Inferior parietal cortex (tissue), 1 donor: ENCODE measurements around the gene PYHIN1.
A peak's percentile ranks its signal among the peaks of the same experiment; 100 is the strongest.
"Not testable (repeated sequence)": the region's sequence is repeated elsewhere in the genome, so short reads cannot be mapped to it uniquely, and the experiment has no call there.

Experiments
- DNase-seq: peaks from one replicate; pipeline ENCODE4 v3.0.0-alpha.2; 2016; ENCODE audit errors: extremely low spot score

Gene PYHIN1

DNA sequence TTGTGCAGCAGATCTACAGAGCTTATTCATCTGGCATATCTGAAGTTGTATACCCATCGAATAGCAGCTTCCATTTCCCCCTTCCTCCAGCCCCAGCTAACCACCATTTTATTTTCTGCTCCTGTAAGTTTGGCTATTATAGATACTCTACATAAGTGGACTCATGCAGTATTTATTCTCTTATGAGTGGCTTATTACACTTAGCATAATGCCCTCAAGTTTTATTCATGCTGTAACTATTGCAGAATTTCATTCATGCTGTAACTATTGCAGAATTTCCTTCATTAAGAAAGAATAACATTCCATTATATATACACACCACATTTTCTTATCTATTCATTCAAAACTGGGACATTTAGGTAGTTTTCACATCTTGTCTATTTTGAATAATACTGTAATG lies 47.9 kb downstream of the PYHIN1 start:
- no peak for DNase-seq

DNA sequence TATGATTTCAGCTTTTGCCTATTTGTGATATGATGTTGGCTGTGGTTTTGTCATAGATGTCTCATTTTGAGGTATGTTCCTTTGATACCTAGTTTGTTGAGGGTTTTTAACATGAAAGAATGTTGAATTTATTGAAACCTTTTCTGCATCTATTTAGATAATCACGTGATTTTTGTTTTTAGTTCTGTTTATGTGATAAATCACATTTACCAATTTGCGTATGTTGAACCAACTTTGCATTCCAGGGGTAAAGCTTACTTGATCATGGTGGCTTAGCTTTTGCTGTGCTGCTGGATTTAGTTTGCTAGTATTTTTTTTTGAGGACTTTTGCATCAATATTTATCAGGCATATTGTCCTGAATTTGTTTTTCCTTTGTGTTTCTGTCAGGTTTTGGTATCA lies 51.9 kb downstream of the PYHIN1 start:
- DNase-seq = no peak

GRCh38 chr1:158984386-158984785 lies 53.0 kb downstream of the PYHIN1 start:
- no peak for DNase-seq

GRCh38 chr1:158989424-158989823 lies 58.1 kb downstream of the PYHIN1 start:
- no peak for DNase-seq

- no peak for DNase-seq
Observed at GRCh38 chr1:158992787-158993312, 61.5 kb downstream of the PYHIN1 start.

DNA sequence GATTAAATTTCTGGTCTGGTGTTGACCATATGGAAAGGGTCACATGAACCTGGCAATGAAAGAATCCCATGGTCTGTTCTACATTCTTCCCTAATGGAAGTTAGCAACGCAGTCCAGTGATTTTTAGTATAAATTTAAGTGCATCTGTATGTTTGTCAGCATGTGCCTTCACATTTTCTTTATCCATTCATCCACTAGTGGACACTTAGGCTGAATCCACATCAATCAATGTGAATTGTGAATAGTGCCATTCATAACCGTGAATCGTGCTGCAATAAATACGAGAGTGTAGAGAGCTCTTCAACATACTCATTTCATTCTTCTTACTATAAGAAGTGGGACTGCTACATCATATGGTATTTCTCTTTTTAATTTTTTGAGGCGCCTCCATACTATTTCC lies 65.6 kb downstream of the PYHIN1 start:
- no peak for DNase-seq

DNA sequence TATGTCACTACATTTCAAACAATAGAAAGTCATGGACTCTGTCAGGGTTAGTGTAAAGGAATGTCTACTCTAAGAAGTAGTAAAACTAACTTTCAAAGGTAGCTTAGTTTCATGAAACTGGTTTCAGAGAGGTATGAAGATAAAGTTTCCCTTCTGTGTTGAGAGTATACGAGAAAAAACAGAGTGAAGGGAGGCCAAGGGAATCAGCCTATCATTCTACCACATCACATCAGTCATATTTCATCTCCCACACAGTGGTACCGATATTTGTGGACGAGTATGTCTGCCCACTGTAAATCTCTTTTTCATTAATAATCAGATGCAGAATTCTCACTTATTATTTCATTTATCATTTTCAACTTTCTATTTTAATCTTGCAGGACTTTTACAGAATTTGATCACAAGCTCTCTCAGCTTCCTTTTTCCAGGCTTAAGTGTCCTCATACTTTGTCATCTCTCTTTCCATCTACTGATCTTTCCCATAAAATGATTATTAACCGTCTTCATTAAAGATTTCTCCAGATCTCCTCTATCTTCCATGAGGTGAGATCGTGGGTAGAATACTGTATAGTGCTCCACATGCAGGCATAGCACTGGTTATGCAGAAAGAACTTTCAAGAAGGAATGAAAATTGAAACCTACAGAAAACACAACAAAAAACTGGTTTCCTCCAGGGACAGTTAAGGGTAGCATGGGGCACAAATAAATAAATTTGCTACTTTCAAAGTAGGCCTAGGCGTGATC lies 66.9 kb downstream of the PYHIN1 start:
- no peak for DNase-seq

DNA sequence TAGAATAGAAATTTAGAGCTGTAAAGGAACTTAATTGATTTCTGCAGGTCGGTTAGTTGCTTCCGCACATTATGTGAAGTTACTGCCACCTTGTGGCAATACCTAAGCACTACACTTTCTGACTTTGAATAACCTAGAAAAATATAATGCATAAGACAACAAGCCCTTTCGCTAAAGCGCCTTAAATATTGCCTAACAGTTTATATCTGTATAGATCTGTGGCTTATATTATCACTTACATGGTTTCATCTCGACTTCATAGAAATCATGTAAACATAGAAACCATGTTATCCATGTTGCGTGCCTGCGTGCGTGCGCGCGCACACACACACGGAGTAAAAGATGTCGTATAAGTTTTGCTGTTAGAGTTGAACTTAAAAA lies 67.4 kb downstream of the PYHIN1 start:
- peak; percentile 93 for DNase-seq

DNA sequence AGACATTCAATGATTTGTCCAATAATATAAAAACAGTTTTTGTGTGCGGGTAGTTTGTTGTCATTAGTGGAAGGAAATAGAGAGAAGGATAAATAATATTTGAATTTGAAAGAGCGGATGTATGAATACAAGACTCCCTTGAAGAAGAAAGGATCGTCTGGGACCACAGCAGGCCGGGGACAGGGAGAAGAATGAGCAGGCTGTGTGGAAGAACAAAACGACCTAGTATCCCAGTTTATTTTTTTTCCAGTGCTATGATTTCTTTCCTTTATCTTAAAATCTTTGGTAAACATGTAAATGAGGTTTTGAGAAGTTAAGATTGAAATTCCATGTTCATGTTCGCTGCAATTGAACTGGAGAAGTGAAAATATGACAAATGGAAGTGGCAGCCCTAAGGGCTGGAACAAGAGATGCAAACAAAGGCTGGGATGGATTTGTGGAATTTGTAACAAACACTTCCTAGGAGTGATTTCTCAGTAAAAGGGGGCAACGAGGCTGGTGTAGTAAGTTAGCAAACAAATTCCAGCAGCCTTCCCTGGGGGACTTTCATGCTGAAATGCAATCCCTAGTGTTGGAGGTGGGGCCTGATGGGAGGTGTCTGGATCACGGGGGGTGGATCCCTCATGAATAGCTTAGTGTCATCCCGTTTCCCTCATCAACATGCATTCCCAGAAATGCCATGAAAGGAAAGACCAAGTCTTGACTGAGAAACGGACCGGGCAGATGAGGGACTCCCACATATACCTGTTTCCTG lies 68.1 kb downstream of the PYHIN1 start:
- DNase-seq = peak; percentile 77

DNA sequence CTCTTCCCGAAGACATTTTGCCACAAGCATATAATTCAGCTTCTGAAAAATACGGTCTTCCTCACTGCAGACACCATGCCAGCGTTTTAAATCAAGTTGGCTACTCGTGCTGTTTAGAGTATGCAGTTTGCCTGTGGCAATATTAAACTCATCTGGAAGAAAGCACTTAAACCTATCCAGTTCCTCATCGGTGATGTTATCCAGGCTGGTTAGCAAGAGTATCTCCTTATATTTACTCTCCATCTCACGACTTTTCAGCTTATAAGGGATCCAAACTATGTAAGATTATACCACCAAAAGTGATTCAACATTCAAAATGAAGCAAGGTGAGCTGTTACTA lies 68.7 kb downstream of the PYHIN1 start:
- no peak for DNase-seq

GRCh38 chr1:159000625-159001024 lies 69.3 kb downstream of the PYHIN1 start:
- peak; percentile 73 for DNase-seq

GRCh38 chr1:159005161-159005560 lies 73.8 kb downstream of the PYHIN1 start:
- DNase-seq = no peak

GRCh38 chr1:159005676-159006075 lies 74.3 kb downstream of the PYHIN1 start:
- DNase-seq = no peak

DNA sequence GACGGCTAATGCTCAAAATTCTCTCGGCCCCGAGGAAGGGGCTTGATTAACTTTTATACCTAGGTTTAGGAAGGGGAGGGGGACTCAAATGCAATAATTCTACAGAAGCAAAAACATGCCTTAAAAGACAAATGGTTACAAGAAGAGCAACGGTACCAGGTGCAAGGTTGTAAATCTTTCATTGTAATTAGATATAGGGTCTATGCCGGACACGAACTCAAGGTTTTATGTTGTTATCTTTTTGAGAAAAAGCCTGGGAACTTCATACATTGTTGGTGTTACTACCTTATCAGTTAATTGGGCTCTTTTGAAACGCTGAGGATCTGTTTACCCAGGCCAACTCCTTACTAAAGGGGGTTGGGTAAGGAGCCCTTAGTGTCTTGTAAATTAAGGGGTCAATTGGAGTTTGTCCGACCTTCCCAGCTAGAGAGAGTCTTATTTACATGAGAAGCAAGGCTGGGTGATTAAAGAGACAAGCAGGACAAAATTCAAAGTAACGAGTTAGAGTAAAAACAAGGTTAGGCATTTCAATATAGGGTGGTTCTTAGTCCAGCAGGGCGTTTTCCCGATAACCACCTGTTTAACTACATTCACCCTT lies 75.0 kb downstream of the PYHIN1 start:
- not testable (repeated sequence) for DNase-seq

DNA sequence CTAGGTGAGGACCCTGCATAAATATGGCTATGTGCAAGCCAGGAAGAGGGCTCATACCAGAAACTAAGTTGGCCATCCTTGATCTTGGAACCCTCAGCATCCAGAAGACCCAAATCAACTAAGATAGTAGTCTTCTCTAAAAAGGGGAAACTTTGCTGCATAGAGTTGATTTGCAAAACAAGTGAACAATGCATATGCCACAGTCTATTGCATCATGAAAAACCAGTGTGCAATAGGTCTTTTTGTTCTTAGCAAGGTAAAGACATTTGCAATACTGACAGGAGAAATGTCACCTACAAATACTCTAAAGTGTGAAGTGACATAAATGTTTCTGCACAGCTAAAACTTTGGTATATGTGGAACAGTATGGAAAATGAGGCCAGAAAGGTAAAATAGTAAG lies 76.4 kb downstream of the PYHIN1 start:
- DNase-seq = no peak

- DNase-seq = no peak
Observed at GRCh38 chr1:159008744-159009188, 77.4 kb downstream of the PYHIN1 start.

GRCh38 chr1:159009287-159009686 lies 77.9 kb downstream of the PYHIN1 start:
- DNase-seq = no peak

GRCh38 chr1:159009704-159010361 lies 78.5 kb downstream of the PYHIN1 start, which contains the start of gene IFI16:
Gene IFI16, plus strand, starts transcription at chr1:159009907. Its CDS starts 4,774 bp downstream, at chr1:159014681.
- peak; percentile 58 for DNase-seq

- no peak for DNase-seq
Observed at GRCh38 chr1:159010391-159010790, 79.0 kb downstream of the PYHIN1 start.

DNA sequence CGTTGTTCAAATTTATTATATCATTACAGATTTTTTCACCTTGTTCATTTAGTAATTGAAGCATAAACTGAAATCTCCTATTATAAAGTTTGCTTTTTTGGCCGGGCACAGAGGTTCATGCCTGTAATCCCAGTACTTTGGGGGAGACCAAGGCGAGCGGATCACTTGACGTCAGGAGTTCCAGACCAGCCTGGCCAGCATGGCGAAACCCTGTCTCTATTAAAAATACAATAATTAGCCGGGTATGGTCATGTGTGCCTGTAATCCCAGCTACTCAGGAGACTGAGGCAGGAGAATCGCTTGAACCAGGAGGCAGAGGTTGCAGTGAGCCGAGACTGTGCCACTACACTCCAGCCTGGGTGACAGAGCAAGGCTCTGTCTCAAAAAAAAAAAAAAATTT lies 79.6 kb downstream of the PYHIN1 start:
- DNase-seq = not testable (repeated sequence)

GRCh38 chr1:159011751-159012150 lies 80.4 kb downstream of the PYHIN1 start:
- no peak for DNase-seq

- DNase-seq = no peak
Observed at GRCh38 chr1:159012495-159012894, 81.1 kb downstream of the PYHIN1 start.
